PFSK-1 (cell line): ENCODE data around the gene HAVCR1.

Experiments used
- FOXP2 ChIP-seq: optimal IDR thresholded peaks from 2 replicates; pipeline ENCODE3; 2011; ENCODE audit warnings: borderline replicate concordance, control low read depth, inconsistent platforms; ENCODE audit not compliant: insufficient read depth; ENCODE audit errors: extremely low read length, extremely low read depth
- POLR2AphosphoS5 ChIP-seq: IDR thresholded peaks from 2 replicates; pipeline ENCODE4 v1.6.1; 2012; ENCODE audit warnings: low read depth, mild to moderate bottlenecking, control low read depth, low read length, moderate library complexity
- SIN3A ChIP-seq: IDR thresholded peaks from 2 replicates; pipeline ENCODE4 v1.6.1; 2012; ENCODE audit warnings: mild to moderate bottlenecking, low read length, moderate library complexity, borderline replicate concordance; ENCODE audit not compliant: insufficient read depth
- TAF1 ChIP-seq: IDR thresholded peaks from 2 replicates; pipeline ENCODE4 v1.6.1; 2012; ENCODE audit warnings: low read length, control low read depth, borderline replicate concordance; ENCODE audit not compliant: insufficient read depth
- TF ChIP-seq, protein P1 (sequence below), 2 experiments: IDR thresholded peaks; 2 replicates each; pipeline versions ENCODE4 v1.6.1 to v1.8.0; 2011 to 2012; ENCODE audit warnings: low read depth in 2 of 2, low read length in 2 of 2, control low read depth in 1 of 2, inconsistent platforms in 1 of 2, mild to moderate bottlenecking in 1 of 2, moderate library complexity in 1 of 2; ENCODE audit not compliant: insufficient read depth in 1 of 2

Gene HAVCR1

GRCh38 chr5:157004893-157005551, 53.9 kb downstream of the HAVCR1 start:
- TF ChIP-seq, protein P1, sequence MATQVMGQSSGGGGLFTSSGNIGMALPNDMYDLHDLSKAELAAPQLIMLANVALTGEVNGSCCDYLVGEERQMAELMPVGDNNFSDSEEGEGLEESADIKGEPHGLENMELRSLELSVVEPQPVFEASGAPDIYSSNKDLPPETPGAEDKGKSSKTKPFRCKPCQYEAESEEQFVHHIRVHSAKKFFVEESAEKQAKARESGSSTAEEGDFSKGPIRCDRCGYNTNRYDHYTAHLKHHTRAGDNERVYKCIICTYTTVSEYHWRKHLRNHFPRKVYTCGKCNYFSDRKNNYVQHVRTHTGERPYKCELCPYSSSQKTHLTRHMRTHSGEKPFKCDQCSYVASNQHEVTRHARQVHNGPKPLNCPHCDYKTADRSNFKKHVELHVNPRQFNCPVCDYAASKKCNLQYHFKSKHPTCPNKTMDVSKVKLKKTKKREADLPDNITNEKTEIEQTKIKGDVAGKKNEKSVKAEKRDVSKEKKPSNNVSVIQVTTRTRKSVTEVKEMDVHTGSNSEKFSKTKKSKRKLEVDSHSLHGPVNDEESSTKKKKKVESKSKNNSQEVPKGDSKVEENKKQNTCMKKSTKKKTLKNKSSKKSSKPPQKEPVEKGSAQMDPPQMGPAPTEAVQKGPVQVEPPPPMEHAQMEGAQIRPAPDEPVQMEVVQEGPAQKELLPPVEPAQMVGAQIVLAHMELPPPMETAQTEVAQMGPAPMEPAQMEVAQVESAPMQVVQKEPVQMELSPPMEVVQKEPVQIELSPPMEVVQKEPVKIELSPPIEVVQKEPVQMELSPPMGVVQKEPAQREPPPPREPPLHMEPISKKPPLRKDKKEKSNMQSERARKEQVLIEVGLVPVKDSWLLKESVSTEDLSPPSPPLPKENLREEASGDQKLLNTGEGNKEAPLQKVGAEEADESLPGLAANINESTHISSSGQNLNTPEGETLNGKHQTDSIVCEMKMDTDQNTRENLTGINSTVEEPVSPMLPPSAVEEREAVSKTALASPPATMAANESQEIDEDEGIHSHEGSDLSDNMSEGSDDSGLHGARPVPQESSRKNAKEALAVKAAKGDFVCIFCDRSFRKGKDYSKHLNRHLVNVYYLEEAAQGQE (IDR thresholded peaks at IDR 0.05; ENCODE audit: insufficient read depth in 1 of 2, low read depth in 2 of 2, low read length in 2 of 2), result no peak
- no peak for TF ChIP-seq FOXP2
- TF ChIP-seq TAF1, result no peak
- no peak for TF ChIP-seq POLR2AphosphoS5
- no peak for TF ChIP-seq SIN3A

- TF ChIP-seq SIN3A (no peak), TAF1 (no peak), POLR2AphosphoS5 (no peak), FOXP2 (no peak)
- TF ChIP-seq, protein P1 (IDR thresholded peaks at IDR 0.05; ENCODE audit: insufficient read depth in 1 of 2, low read depth in 2 of 2, low read length in 2 of 2), result no peak
Observed at GRCh38 chr5:156991714-156992113, 67.2 kb downstream of the HAVCR1 start.

GRCh38 chr5:156984064-156984463, 74.9 kb downstream of the HAVCR1 start:
- TF ChIP-seq TAF1, result no peak
- TF ChIP-seq FOXP2, result no peak
- no peak for TF ChIP-seq POLR2AphosphoS5
- TF ChIP-seq, protein P1 (IDR thresholded peaks at IDR 0.05; ENCODE audit: insufficient read depth in 1 of 2, low read depth in 2 of 2, low read length in 2 of 2), result no peak
- no peak for TF ChIP-seq SIN3A

GRCh38 chr5:156981481-156981880, 77.4 kb downstream of the HAVCR1 start:
- no peak for TF ChIP-seq TAF1
- no peak for TF ChIP-seq POLR2AphosphoS5
- TF ChIP-seq FOXP2, result no peak
- TF ChIP-seq, protein P1 (IDR thresholded peaks at IDR 0.05; ENCODE audit: insufficient read depth in 1 of 2, low read depth in 2 of 2, low read length in 2 of 2), result no peak
- TF ChIP-seq SIN3A, result no peak
